ENCODE data around the gene TENM4.

TENM4 gene

DNA sequence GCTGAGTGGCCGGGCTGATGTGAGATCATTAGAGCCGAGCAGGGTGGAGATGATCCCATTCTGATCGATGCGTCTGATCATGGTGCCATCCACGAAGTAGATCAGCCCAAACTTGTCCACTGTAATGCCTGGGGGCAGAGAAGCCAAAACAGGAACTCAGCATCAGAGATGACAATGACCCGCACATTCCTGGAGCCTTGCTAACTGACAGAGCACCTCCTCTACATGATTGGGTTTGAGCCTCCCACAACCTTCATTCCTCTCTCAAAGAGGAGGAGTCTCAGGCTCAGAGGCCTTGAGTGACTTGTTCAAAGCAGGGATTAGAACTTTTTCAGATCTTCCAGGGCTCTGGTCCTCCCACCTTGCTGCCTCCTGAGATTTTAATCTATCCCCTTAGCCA, 732.4 kb downstream of the TENM4 start:
- DNase-seq = no peak

- no peak for DNase-seq
Observed at GRCh38 chr11:78706551-78706950, 734.3 kb downstream of the TENM4 start.

- no peak for DNase-seq
Observed at GRCh38 chr11:78704811-78705210, 736.0 kb downstream of the TENM4 start.

DNA sequence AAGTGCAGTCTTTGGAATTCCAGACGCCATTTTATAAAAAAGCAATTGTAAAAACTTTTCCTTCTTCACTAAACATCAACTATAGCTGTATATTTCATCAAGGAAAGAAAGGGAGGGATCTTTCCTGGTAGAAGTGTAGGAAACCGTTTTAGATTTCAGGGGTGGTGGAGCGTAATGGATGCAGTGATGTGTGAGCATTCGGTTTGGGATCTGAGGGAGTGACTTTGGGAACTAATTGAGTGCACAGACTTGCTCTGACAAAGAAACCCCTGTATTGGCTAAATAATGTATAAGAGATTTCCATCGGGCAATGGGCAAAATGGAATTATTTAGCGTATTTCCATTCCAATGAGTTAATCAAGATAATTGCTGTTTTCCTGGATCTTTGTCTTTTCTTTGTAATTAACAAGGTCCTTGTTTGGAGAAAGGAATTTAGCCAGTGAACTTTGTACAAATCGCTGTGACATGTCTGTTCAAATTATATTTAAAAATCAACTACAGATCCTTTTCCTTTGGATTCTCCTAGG, 741.2 kb downstream of the TENM4 start:
- no peak for DNase-seq

DNA sequence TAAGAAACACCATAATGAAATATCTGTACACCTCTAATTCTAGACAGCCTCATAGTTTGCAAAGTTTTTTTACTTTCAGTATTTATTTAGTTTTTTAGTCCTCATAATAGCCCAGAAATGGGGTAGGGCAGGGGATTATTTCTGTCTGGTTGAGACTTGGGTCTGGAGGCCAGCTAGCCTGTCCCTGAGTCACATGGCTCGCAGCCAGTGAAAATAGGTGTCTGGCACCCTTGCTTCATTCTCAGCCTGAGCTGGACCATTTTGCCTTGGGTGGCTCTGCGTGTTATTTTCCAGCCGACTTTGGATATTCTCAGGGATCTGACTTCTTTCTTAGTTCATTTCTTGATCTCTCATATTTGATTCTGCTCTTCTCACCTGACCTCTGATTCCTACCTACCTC, 742.2 kb downstream of the TENM4 start:
- no peak for DNase-seq

DNA sequence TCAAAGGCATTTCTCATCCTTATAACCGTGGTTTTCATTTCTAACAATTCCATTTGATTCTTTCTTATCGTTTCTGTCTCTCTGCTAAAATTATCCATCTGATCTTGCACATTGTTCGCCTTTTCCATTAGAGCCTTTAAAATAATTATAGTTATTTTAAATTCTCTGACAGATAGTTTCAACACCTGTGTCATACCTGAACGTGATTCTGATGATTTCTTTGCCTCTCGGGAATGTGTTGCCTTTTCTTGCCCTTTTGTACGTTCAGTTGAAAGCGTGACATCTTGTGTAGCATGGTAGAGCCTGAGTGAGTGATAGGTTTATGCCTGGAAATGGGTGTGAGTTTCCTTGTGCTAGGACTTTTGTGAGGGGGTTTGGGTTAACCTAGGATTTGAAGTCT, 744.7 kb downstream of the TENM4 start:
- no peak for DNase-seq

GRCh38 chr11:78694152-78694551, 746.7 kb downstream of the TENM4 start:
- DNase-seq = no peak

- no peak for DNase-seq
Observed at GRCh38 chr11:78691215-78691614, 749.6 kb downstream of the TENM4 start.

DNA sequence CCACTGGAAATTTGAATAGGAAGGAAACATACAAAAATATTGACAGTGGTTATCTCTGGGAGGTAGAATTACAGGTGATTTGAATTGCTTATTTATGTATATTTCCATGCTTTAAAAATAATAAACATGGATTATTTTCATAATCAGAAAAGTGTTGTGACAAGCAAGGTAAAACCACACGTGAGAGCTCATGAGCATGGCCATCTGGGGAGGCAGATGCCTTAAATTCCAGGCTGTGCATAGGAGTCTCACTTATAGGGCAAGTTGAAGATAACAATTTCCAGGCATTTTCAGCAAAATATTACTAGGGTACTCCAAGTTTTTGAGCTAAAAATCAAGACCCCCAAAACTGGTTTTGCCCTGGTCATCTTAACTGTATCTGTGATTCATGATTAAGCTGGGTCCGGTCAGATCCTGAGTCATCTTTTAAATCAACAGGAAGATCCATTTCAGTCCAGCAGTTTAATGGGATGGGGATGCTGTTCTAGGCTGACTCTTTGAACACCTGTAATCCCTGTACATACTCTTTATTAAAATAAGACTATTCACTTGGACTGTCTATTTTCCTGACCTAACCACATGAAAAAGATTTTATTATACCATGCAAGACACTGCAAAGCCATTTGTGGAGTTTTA, 750.4 kb downstream of the TENM4 start:
- DNase-seq = no peak

DNA sequence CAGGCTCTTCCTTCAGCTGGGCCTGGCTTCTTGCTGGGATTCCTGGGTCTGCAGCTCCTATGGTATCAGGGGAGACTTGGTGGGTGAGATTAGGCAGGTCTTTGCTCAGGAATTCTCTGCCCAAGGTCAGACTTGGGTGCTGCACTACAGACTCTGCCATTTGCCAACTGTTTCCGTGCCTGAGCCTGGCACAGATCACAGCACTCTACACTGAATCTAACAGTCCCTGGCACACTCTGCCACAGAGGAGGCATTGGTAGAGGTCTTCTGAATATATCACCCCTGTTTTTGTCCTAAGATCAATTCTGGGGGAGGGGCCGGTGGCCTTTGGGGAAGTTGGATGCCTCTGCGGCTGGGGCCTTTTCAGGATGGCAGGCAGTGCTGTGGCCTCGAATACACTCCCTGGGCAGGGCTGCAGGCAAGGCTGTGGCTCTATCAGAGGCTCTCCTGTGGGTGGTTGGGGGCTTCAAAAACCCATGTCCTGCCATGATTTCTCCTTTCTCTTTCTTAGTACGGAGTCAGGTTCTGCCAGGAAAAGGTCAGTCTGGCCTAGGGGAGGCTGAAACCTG, 751.2 kb downstream of the TENM4 start:
- no peak for DNase-seq

DNA sequence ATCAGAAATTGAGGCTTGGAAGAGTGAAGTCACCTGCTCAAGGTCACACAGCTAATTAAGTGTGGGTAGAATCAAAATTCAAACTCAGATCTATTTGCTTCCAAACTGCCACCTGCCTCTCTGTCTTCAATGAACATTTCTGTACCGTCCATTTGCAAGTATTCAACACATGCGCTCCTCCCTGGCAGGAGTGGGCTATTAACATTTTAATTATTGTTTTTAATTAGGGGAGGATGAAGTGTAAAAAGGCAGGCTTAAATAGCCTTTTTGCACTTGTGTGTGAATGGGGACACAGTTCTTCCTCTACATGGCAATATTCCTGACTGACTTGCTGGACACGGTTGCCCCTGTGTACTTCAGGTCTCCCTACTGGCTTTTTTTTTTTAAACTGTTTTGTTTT, 751.7 kb downstream of the TENM4 start:
- DNase-seq = no peak

DNA sequence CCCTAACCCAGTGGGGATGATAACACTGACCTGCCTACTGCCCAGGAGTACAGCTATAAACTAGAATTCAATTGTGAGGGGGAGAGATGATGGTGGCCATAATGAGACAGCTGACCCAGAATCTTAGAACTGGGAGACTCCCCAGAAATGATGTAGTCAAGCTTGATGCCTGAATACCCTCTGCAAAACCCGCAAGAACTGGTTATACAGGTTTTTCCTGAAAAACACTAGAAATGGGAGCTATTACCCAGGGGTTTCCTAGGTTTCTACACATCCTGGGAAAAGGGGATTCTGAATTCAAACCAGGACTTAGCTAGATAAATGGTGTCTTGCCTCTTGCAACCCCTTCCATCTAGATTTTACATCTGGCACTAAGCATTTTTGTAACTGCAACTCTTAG, 752.4 kb downstream of the TENM4 start:
- no peak for DNase-seq

GRCh38 chr11:78685156-78685555, 755.7 kb downstream of the TENM4 start:
- DNase-seq = no peak

DNA sequence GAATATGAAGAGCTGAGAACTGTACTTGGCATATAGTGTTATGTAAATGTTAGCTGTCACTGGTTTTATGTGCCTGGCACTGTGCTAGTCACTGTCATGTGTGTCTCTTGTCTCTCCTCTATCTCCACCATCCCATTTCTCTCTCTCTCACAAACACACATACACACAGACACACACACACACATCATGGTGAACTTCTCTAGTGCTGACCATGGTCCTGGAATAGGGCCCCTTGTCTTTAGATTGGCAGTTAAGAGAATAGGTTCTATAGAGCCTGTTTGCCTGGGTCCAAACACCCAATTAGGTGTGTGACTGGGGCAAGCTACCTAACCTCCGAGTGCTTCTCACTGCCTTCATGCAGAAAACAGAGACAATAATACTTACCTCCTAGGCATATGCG, 756.5 kb downstream of the TENM4 start:
- DNase-seq = no peak

GRCh38 chr11:78683774-78684173, 757.1 kb downstream of the TENM4 start:
- DNase-seq = no peak

GRCh38 chr11:78676026-78676557, 764.7 kb downstream of the TENM4 start:
- DNase-seq = no peak

DNA sequence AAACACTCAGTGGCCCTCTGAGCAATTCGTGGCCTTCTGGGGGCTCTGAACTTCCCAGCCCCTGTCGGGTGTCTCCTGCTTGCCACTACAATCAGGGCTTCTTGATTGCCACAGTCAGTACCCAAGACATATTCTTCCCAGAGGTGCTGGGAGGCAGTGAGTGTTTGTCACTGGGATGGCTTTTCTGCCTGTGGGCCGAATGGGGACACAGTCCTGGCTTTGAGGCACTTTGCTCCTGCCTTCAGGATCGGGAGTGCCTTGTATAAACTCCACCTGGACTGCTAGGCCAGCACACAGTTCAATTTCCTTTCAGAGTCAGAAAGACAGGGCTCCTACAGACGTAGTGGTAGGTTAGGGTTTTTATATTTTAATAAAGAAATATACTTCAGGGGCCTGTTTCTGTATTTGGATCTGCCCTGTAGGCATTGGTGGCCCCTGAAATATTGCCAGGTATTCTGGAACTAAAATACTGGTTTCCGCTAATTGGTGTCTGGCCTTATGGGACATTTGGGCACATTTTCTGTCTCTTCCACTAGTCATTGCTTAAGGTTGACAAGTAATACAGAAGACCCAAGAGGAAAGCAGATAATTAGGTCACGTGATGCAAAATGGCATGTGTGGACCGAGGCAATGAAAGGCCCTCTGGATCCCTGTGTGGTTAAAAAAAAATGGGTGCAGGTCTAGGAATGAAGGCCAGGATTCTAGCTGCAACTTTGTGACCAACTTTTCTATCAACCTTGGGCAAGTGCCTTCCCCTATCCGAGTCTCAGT, 767.8 kb downstream of the TENM4 start:
- no peak for DNase-seq

GRCh38 chr11:78669249-78669648, 771.6 kb downstream of the TENM4 start:
- no peak for DNase-seq

GRCh38 chr11:78667461-78667860, 773.4 kb downstream of the TENM4 start:
- DNase-seq = no peak

DNA sequence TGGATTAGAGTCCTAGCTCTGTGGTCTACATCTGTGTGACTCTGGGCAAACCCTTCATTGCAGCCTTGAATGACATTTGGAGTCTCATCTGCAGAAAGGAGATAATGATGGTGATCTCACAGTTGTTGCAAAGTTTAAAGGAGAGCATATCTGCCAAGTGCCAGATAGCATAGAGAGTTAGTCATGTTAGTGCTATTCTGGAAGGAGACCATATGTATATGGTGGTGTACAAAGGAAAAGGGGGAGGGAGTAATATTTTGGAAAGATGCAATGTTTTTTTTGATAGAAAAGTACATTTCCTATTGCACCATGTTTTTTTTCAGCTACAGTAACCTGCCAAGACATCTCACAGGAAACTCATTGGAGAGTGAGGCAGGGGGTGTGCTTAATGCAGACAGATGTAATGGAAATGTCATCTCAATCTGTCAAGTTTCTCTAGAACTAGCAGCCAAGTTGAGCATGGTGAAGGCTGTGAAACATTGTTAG, 774.1 kb downstream of the TENM4 start:
- no peak for DNase-seq

GRCh38 chr11:78664636-78665035, 776.2 kb downstream of the TENM4 start:
- DNase-seq = no peak

DNA sequence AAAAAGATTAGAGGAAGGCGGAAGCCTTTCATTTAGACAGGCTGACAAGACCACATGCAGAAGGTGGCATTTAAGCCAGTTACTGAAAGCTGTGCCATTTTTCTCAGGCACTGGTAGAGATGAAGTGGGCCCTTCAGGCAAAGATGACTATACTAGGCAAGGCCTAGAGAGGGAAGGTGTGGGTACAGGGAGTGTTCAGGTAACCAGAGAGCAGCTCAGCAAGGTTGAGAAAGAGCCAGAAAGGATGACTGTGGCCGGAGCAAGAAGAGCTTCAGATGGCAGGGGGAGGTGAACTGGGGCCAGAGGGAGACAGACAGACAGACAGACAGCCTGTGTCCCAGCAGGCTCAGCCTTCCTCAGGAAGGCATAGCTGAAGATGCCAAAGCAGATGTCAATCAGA, 778.0 kb downstream of the TENM4 start:
- no peak for DNase-seq

GRCh38 chr11:78660471-78660870, 780.4 kb downstream of the TENM4 start:
- no peak for DNase-seq
